ENCODE data around the gene ORC5.

DNA sequence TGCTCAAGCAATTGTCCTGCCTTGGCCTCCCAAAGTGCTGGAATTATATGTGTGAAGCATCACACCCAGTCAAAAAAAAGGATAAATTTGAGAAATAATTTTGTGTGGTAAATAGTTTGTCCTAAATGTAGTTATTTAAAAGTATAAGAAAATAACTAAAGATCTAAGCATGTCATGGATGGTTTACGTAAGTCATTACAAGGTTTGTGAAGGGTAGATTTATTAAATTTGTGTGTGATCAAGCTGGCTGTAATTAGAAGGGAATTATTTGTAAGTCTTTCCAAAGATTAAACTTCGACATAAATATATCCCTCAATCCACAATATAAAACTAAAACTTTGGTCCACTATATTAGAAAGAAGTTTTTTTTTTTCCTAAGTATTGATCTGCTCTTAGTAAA is 28.6 kb downstream of the ORC5 start:
- no peak for TF ChIP-seq CTCF (IDR thresholded peaks at IDR 0.05)
- TF ChIP-seq POLR2A (IDR thresholded peaks at IDR 0.05), result no peak
- TF ChIP-seq EP300 (IDR thresholded peaks at IDR 0.05), result no peak

All from ovary (tissue), 3 donors.